ENCODE data around the gene NUP155.
"Not testable (repeated sequence)": the region's sequence is repeated elsewhere in the genome, so short reads cannot be mapped to it uniquely, and the experiment has no call there.

The NUP155 gene

GRCh38 chr5:37370864-37371726 is at the start of gene NUP155:
Gene NUP155 (minus strand): TSS chr5:37371106. CDS start chr5:37370977, 129 bp downstream.
- DNase-seq (ENCODE audit: low read depth): peak; percentile 97

GRCh38 chr5:37417347-37417746 is 46.4 kb upstream of the NUP155 start:
- no peak for DNase-seq (ENCODE audit: low read depth)

- DNase-seq (ENCODE audit: low read depth): not testable (repeated sequence)
Observed at GRCh38 chr5:37415456-37415855, 44.5 kb upstream of the NUP155 start.

- no peak for DNase-seq (ENCODE audit: low read depth)
Observed at GRCh38 chr5:37412515-37412914, 41.6 kb upstream of the NUP155 start.

GRCh38 chr5:37400501-37400900 is 29.6 kb upstream of the NUP155 start:
- DNase-seq (ENCODE audit: low read depth): peak; percentile 62

GRCh38 chr5:37396352-37396751 is 25.4 kb upstream of the NUP155 start:
- DNase-seq (ENCODE audit: low read depth): no peak

GRCh38 chr5:37391591-37391990 is 20.7 kb upstream of the NUP155 start:
- DNase-seq (ENCODE audit: low read depth): no peak

- peak; percentile 92 for DNase-seq (ENCODE audit: low read depth)
Observed at GRCh38 chr5:37379100-37379628, 8.3 kb upstream of the NUP155 start, which contains the start of gene WDR70. Gene WDR70 (plus strand): TSS chr5:37379318. CDS start chr5:37379368, 50 bp downstream.

- DNase-seq (ENCODE audit: low read depth): not testable (repeated sequence)
Observed at GRCh38 chr5:37378066-37378465, 7.2 kb upstream of the NUP155 start.

- no peak for DNase-seq (ENCODE audit: low read depth)
Observed at GRCh38 chr5:37375091-37375490, 4.2 kb upstream of the NUP155 start.

GRCh38 chr5:37370550-37370863 is 399 bp downstream of the NUP155 start:
- DNase-seq (ENCODE audit: low read depth): no peak

GRCh38 chr5:37355161-37355560 is 15.7 kb downstream of the NUP155 start:
- no peak for DNase-seq (ENCODE audit: low read depth)

- DNase-seq (ENCODE audit: low read depth): not testable (repeated sequence)
Observed at GRCh38 chr5:37342741-37343140, 28.2 kb downstream of the NUP155 start.

- DNase-seq (ENCODE audit: low read depth): not testable (repeated sequence)
Observed at GRCh38 chr5:37334754-37335153, 36.2 kb downstream of the NUP155 start.

GRCh38 chr5:37326536-37326935 is 44.4 kb downstream of the NUP155 start:
- no peak for DNase-seq (ENCODE audit: low read depth)

GRCh38 chr5:37323607-37324006 is 47.3 kb downstream of the NUP155 start:
- no peak for DNase-seq (ENCODE audit: low read depth)

- DNase-seq (ENCODE audit: low read depth): peak; percentile 29
Observed at GRCh38 chr5:37319037-37319782, 51.7 kb downstream of the NUP155 start.

- no peak for DNase-seq (ENCODE audit: low read depth)
Observed at GRCh38 chr5:37316027-37316426, 54.9 kb downstream of the NUP155 start.

- DNase-seq (ENCODE audit: low read depth): no peak
Observed at GRCh38 chr5:37310360-37310759, 60.5 kb downstream of the NUP155 start.

GRCh38 chr5:37308793-37309192 is 62.1 kb downstream of the NUP155 start:
- peak; percentile 90 for DNase-seq (ENCODE audit: low read depth)

GRCh38 chr5:37304888-37305287 is 66.0 kb downstream of the NUP155 start:
- DNase-seq (ENCODE audit: low read depth): no peak

GRCh38 chr5:37296313-37296712 is 74.6 kb downstream of the NUP155 start:
- DNase-seq (ENCODE audit: low read depth): not testable (repeated sequence)
